IPS-11a (cell line): ENCODE measurements around the gene ASF1B.
"Not testable (repeated sequence)": the region's sequence is repeated elsewhere in the genome, so short reads cannot be mapped to it uniquely, and the experiment has no call there.

Experiments
- H3K4me3 ChIP-seq: one replicate; pipeline ENCODE4 v1.5.1; 2013; ENCODE audit warnings: low read depth, low read length, control low read depth

Gene ASF1B

GRCh38 chr19:14160017-14160703 is 23.8 kb upstream of the ASF1B start:
- no peak overlapping the region for H3K4me3 ChIP-seq

GRCh38 chr19:14159059-14159458 is 22.7 kb upstream of the ASF1B start:
- H3K4me3 ChIP-seq = no peak overlapping the region

- no peak overlapping the region for H3K4me3 ChIP-seq
These were observed 22.1 kb upstream of the ASF1B start for GRCh38 chr19:14158276-14159023.

- H3K4me3 ChIP-seq = no peak overlapping the region
These were observed 20.8 kb upstream of the ASF1B start for GRCh38 chr19:14156971-14157717.

GRCh38 chr19:14156122-14156521 is 19.7 kb upstream of the ASF1B start:
- H3K4me3 ChIP-seq = no peak overlapping the region

- no peak overlapping the region for H3K4me3 ChIP-seq
These were observed 19.0 kb upstream of the ASF1B start for GRCh38 chr19:14155371-14155770.

GRCh38 chr19:14152713-14153112 is 16.3 kb upstream of the ASF1B start:
- H3K4me3 ChIP-seq = no peak overlapping the region

GRCh38 chr19:14150770-14151661 is 14.6 kb upstream of the ASF1B start:
- no peak overlapping the region for H3K4me3 ChIP-seq

GRCh38 chr19:14150041-14150769 is 13.8 kb upstream of the ASF1B start:
- H3K4me3 ChIP-seq = no peak overlapping the region

GRCh38 chr19:14149509-14149994 is 13.2 kb upstream of the ASF1B start:
- H3K4me3 ChIP-seq = no peak overlapping the region

GRCh38 chr19:14148751-14149410 is 12.5 kb upstream of the ASF1B start:
- no peak overlapping the region for H3K4me3 ChIP-seq

- no peak overlapping the region for H3K4me3 ChIP-seq
These were observed 11.6 kb upstream of the ASF1B start for GRCh38 chr19:14147797-14148605.

GRCh38 chr19:14146789-14147216 is 10.4 kb upstream of the ASF1B start:
- no peak overlapping the region for H3K4me3 ChIP-seq

GRCh38 chr19:14146169-14146568 is 9.8 kb upstream of the ASF1B start:
- not testable (repeated sequence) for H3K4me3 ChIP-seq

GRCh38 chr19:14145381-14145780 is 9.0 kb upstream of the ASF1B start:
- no peak overlapping the region for H3K4me3 ChIP-seq

GRCh38 chr19:14142262-14143190 is 6.1 kb upstream of the ASF1B start:
- no peak overlapping the region for H3K4me3 ChIP-seq

GRCh38 chr19:14141041-14141440 is 4.7 kb upstream of the ASF1B start:
- no peak overlapping the region for H3K4me3 ChIP-seq

- H3K4me3 ChIP-seq = no peak overlapping the region
These were observed 3.6 kb upstream of the ASF1B start for GRCh38 chr19:14139944-14140343.
